ENCODE measurements around the gene MNT.

GRCh38 chr17:2415081-2415480 is 14.2 kb upstream of the MNT start:
- no peak for TF ChIP-seq POLR2A (IDR thresholded peaks at IDR 0.05)
- no peak for TF ChIP-seq CTCF (IDR thresholded peaks at IDR 0.05 in 4 of 5, conservative IDR thresholded peaks at IDR 0.05 in 1 of 5)

All from gastrocnemius medialis (tissue), 4 donors.